ENCODE data around the gene MAP7D2.

Gene MAP7D2

GRCh38 chrX:20071511-20072079, 45.1 kb downstream of the MAP7D2 start:
- peak; percentile 33 for FAIRE-seq
- TF ChIP-seq POLR2AphosphoS5 (IDR thresholded peaks at IDR 0.05; ENCODE audit: low read depth, low read length) (no peak), TAF1 (IDR thresholded peaks at IDR 0.05; ENCODE audit: low read depth, low read length) (no peak), PAX5 (IDR thresholded peaks at IDR 0.05; ENCODE audit: insufficient read depth, low read length, severe bottlenecking) (no peak), POLR2A (IDR thresholded peaks at IDR 0.05; ENCODE audit: low read depth, low read length) (no peak), POU2F2 (IDR thresholded peaks at IDR 0.05; ENCODE audit: low read depth, low read length) (no peak), SPI1 (IDR thresholded peaks at IDR 0.05; ENCODE audit: low read depth, low read length) (no peak)

GRCh38 chrX:20067709-20068561, 48.8 kb downstream of the MAP7D2 start:
- FAIRE-seq (no peak), DNase-seq (ENCODE audit: insufficient read length, low spot score) (no peak)

More at GRCh38 chrX:20071511-20072079, 45.1 kb downstream of the MAP7D2 start:
- no peak for DNase-seq (ENCODE audit: insufficient read length, low spot score)

GRCh38 chrX:20066968-20067708, 49.6 kb downstream of the MAP7D2 start:
- FAIRE-seq (peak; percentile 92), DNase-seq (ENCODE audit: insufficient read length, low spot score) (peak; percentile 26)
- TF ChIP-seq POLR2AphosphoS5 (IDR thresholded peaks at IDR 0.05; ENCODE audit: low read depth, low read length), result no peak
- TF ChIP-seq POLR2A (IDR thresholded peaks at IDR 0.05; ENCODE audit: low read depth, low read length), result no peak
- no peak for TF ChIP-seq TAF1 (IDR thresholded peaks at IDR 0.05; ENCODE audit: low read depth, low read length)
- no peak for TF ChIP-seq PAX5 (IDR thresholded peaks at IDR 0.05; ENCODE audit: insufficient read depth, low read length, severe bottlenecking)
- TF ChIP-seq POU2F2 (IDR thresholded peaks at IDR 0.05; ENCODE audit: low read depth, low read length), result no peak
- no peak for TF ChIP-seq SPI1 (IDR thresholded peaks at IDR 0.05; ENCODE audit: low read depth, low read length)

More at GRCh38 chrX:20067709-20068561, 48.8 kb downstream of the MAP7D2 start:
- TF ChIP-seq SPI1 (IDR thresholded peaks at IDR 0.05; ENCODE audit: low read depth, low read length) (no peak), PAX5 (IDR thresholded peaks at IDR 0.05; ENCODE audit: insufficient read depth, low read length, severe bottlenecking) (no peak), POLR2AphosphoS5 (IDR thresholded peaks at IDR 0.05; ENCODE audit: low read depth, low read length) (no peak), POLR2A (IDR thresholded peaks at IDR 0.05; ENCODE audit: low read depth, low read length) (no peak), TAF1 (IDR thresholded peaks at IDR 0.05; ENCODE audit: low read depth, low read length) (no peak), POU2F2 (IDR thresholded peaks at IDR 0.05; ENCODE audit: low read depth, low read length) (no peak)

- FAIRE-seq (peak; percentile 41), DNase-seq (ENCODE audit: insufficient read length, low spot score) (no peak)
- no peak for TF ChIP-seq TAF1 (IDR thresholded peaks at IDR 0.05; ENCODE audit: low read depth, low read length)
- no peak for TF ChIP-seq POLR2AphosphoS5 (IDR thresholded peaks at IDR 0.05; ENCODE audit: low read depth, low read length)
- no peak for TF ChIP-seq POU2F2 (IDR thresholded peaks at IDR 0.05; ENCODE audit: low read depth, low read length)
- no peak for TF ChIP-seq SPI1 (IDR thresholded peaks at IDR 0.05; ENCODE audit: low read depth, low read length)
- no peak for TF ChIP-seq POLR2A (IDR thresholded peaks at IDR 0.05; ENCODE audit: low read depth, low read length)
- no peak for TF ChIP-seq PAX5 (IDR thresholded peaks at IDR 0.05; ENCODE audit: insufficient read depth, low read length, severe bottlenecking)
These were observed 52.9 kb downstream of the MAP7D2 start for GRCh38 chrX:20063716-20064351.

- no peak for DNase-seq (ENCODE audit: insufficient read length, low spot score)
- TF ChIP-seq POLR2AphosphoS5 (IDR thresholded peaks at IDR 0.05; ENCODE audit: low read depth, low read length), result no peak
- TF ChIP-seq TAF1 (IDR thresholded peaks at IDR 0.05; ENCODE audit: low read depth, low read length), result no peak
- TF ChIP-seq POLR2A (IDR thresholded peaks at IDR 0.05; ENCODE audit: low read depth, low read length), result no peak
- TF ChIP-seq POU2F2 (IDR thresholded peaks at IDR 0.05; ENCODE audit: low read depth, low read length), result no peak
- TF ChIP-seq SPI1 (IDR thresholded peaks at IDR 0.05; ENCODE audit: low read depth, low read length), result no peak
- no peak for TF ChIP-seq PAX5 (IDR thresholded peaks at IDR 0.05; ENCODE audit: insufficient read depth, low read length, severe bottlenecking)
- no peak for FAIRE-seq
These were observed 53.6 kb downstream of the MAP7D2 start for GRCh38 chrX:20063153-20063552.

GRCh38 chrX:20061855-20062254, 54.9 kb downstream of the MAP7D2 start:
- no peak for TF ChIP-seq PAX5 (IDR thresholded peaks at IDR 0.05; ENCODE audit: insufficient read depth, low read length, severe bottlenecking)
- FAIRE-seq (no peak), DNase-seq (ENCODE audit: insufficient read length, low spot score) (no peak)

- FAIRE-seq (peak; percentile 84), DNase-seq (ENCODE audit: insufficient read length, low spot score) (no peak)
- TF ChIP-seq POLR2AphosphoS5 (IDR thresholded peaks at IDR 0.05; ENCODE audit: low read depth, low read length), result no peak
- no peak for TF ChIP-seq POLR2A (IDR thresholded peaks at IDR 0.05; ENCODE audit: low read depth, low read length)
- TF ChIP-seq POU2F2 (IDR thresholded peaks at IDR 0.05; ENCODE audit: low read depth, low read length), result no peak
- no peak for TF ChIP-seq PAX5 (IDR thresholded peaks at IDR 0.05; ENCODE audit: insufficient read depth, low read length, severe bottlenecking)
- TF ChIP-seq TAF1 (IDR thresholded peaks at IDR 0.05; ENCODE audit: low read depth, low read length), result no peak
- no peak for TF ChIP-seq SPI1 (IDR thresholded peaks at IDR 0.05; ENCODE audit: low read depth, low read length)
These were observed 55.6 kb downstream of the MAP7D2 start for GRCh38 chrX:20060961-20061748.

- no peak for DNase-seq (ENCODE audit: insufficient read length, low spot score)
- peak; percentile 9 for FAIRE-seq
- TF ChIP-seq POU2F2 (IDR thresholded peaks at IDR 0.05; ENCODE audit: low read depth, low read length), result no peak
- no peak for TF ChIP-seq POLR2AphosphoS5 (IDR thresholded peaks at IDR 0.05; ENCODE audit: low read depth, low read length)
- no peak for TF ChIP-seq PAX5 (IDR thresholded peaks at IDR 0.05; ENCODE audit: insufficient read depth, low read length, severe bottlenecking)
- TF ChIP-seq SPI1 (IDR thresholded peaks at IDR 0.05; ENCODE audit: low read depth, low read length), result no peak
- TF ChIP-seq POLR2A (IDR thresholded peaks at IDR 0.05; ENCODE audit: low read depth, low read length), result no peak
- no peak for TF ChIP-seq TAF1 (IDR thresholded peaks at IDR 0.05; ENCODE audit: low read depth, low read length)
These were observed 57.1 kb downstream of the MAP7D2 start for GRCh38 chrX:20059467-20060128.
